Myocyte (in vitro differentiated cells): Measurements from ENCODE around the gene PCSK2. TPM values are rescaled to one million over a fixed set of nuclear protein-coding genes. Genes with fewer than 3 reads are reported as not detected.

ENCODE experiments used
- DNase-seq: peaks from one replicate; pipeline ENCODE4 v3.0.0-alpha.2; 2012; ENCODE audit warnings: low read depth
- total RNA-seq: library from RNA; depleted of rRNA; stranded (reverse); fragments of >200 nt; gene quantifications from 2 replicates; pipeline ENCODE4 v1.2.3, GENCODE V29; 2014

The PCSK2 gene
- total RNA-seq, 1 donor from 2014 or later = 0.35 TPM

- no peak for DNase-seq
These were observed 244.1 kb downstream of the PCSK2 start for GRCh38 chr20:17470973-17471372.

GRCh38 chr20:17471606-17472187 is 244.9 kb downstream of the PCSK2 start:
- DNase-seq = no peak

- no peak for DNase-seq
These were observed 246.8 kb downstream of the PCSK2 start for GRCh38 chr20:17473659-17474058.

DNA sequence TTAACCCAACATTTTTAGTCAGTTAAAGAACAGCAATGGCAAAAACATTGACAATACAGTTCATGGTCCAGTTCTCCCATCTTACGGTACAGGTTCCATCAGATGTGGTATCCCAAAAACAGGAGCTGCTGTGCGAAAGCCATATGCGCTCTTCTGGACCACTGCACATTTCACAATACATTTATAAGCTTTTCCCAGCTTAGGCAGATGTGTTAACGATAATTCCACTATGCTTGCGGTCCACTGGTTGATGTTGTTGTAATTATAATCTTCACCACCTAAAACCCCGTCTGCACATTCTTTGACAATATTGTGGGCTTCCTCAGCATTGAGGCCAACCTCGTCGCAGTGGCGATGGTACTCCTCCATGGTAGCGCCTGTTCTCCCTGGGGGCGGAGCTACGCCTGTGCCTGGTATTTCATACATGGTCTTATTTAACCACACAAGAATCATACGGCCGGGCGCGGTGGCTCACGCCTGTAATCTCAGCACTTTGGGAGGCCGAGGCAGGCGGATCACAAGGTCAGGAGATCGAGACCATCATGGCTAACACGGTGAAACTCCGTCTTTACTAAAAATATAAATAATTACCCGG is 252.3 kb downstream of the PCSK2 start:
- no peak for DNase-seq

GRCh38 chr20:17480696-17481095 is 253.9 kb downstream of the PCSK2 start:
- DNase-seq = no peak

GRCh38 chr20:17481661-17482060 is 254.8 kb downstream of the PCSK2 start:
- DNase-seq = no peak

GRCh38 chr20:17482536-17482935 is 255.7 kb downstream of the PCSK2 start:
- no peak for DNase-seq

DNA sequence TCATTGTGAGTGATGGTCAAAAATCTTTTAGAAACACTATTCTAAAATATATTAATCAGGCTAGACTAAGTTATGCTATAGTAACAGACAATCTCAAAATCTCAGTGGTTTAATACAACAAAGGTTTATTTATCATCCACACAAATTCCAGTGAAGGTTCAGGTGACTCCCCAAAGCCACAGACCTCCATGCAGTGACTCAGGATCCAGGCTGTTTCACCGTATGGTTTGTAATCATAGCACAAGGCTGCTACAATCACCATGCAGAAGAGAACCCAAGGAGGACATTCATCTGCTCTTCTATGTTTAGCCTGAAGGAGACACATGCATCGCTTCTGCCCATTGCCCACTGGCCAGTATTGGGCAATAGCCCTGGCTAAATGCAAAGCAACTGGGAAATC is 258.2 kb downstream of the PCSK2 start:
- DNase-seq = no peak

- DNase-seq = no peak
These were observed 262.2 kb downstream of the PCSK2 start for GRCh38 chr20:17488916-17489600.

- DNase-seq = no peak
These were observed 263.7 kb downstream of the PCSK2 start for GRCh38 chr20:17490501-17490900.

DNA sequence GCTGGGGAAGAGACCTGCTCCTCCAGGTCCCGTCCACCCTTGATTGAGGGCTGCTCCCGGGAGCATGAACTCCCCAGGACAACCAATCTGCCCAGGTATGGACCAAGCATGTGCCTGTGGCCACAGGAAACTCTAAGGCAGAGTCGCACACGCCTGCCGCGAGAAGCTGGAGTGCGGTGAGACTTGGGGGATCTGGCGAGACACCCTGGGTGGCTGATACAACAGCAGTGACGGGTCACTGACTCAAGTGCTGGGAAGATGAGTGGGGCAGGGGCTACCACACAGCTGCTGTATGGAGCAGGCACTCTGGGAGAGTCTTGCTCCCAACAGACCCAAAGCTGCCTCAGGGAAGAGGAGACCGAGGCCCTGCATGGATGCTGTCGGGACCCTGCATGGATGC is 264.2 kb downstream of the PCSK2 start:
- no peak for DNase-seq

DNA sequence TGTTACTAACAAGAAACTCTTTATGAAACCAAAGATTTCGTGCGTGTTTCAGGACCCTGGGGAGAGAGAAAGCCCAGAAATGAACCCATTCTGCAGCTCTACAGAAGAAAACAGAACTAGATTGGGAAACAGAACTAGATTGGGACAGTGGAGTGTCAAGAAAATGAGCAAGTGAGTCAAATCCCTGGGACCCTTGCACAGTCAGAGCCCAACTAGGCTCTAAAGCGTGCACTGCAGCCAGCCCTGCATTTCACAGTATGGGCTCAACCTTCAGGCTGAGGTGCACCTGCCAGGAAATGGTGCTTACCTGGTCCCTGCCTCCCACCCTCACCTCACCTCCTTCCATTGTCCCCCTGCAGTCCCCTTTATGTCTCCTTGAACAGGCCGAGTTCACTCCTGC is 264.6 kb downstream of the PCSK2 start:
- no peak for DNase-seq

GRCh38 chr20:17493173-17493572 is 266.3 kb downstream of the PCSK2 start:
- DNase-seq = no peak

- no peak for DNase-seq
These were observed 267.4 kb downstream of the PCSK2 start for GRCh38 chr20:17494201-17494600.

DNA sequence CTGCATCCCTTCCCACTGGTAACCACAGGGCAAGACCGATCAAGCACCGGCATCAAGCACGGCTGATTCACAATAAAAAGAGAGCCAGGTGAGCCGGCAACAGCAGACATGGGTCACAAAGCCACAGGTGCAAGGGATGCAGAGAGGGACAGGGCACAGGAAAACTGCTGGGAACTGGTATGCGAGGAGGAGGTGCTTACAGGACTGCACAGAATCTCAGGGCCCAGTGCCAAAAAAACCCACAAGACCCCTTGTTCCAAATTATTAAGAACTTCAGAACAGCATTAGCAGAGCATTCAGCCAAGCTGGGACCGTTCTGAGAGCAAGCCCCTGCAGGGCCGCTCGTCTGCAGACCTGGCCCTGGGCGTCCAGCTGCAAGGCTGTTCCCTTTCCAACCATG is 269.0 kb downstream of the PCSK2 start:
- DNase-seq = no peak

- no peak for DNase-seq
These were observed 271.2 kb downstream of the PCSK2 start for GRCh38 chr20:17497821-17498580.

GRCh38 chr20:17498641-17499040 is 271.8 kb downstream of the PCSK2 start:
- DNase-seq = peak; percentile 29

GRCh38 chr20:17499041-17499440 is 272.2 kb downstream of the PCSK2 start:
- no peak for DNase-seq

- DNase-seq = no peak
These were observed 273.4 kb downstream of the PCSK2 start for GRCh38 chr20:17500271-17500670.

GRCh38 chr20:17500826-17501225 is 274.0 kb downstream of the PCSK2 start:
- no peak for DNase-seq

- no peak for DNase-seq
These were observed 274.9 kb downstream of the PCSK2 start for GRCh38 chr20:17501701-17502100.

DNA sequence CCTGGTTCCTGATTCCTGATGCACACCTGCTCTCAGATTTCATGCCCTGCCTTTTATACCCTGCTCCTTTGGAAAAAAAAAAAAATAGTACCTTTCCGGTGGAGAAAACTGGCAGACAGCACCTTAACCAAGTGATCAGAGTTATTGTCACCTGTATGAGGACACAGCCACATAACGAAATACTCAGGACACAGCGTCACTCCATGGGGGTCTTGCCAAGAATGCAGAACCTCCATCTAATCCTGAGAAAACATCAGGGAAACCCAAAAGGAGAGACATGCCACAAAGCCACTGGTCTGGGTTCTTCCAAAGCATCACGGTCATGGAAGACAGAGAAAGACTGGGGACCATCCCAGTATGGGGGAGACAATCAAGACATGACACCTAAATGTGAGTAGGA is 275.3 kb downstream of the PCSK2 start:
- DNase-seq = no peak
